GM18873 (cell line): Measurements from ENCODE around the gene FRG2B.
"Not testable (repeated sequence)": the region's sequence is repeated elsewhere in the genome, so short reads cannot be mapped to it uniquely, and the experiment has no call there.

Experiments
- ATAC-seq: cut with Tn5 transposase; IDR thresholded peaks from one replicate; pipeline ENCODE4 v1.9.1; 2021; ENCODE audit warnings: mild to moderate bottlenecking, moderate library complexity, moderate number of reproducible peaks; ENCODE audit not compliant: unreplicated experiment, low FRiP score

The FRG2B gene

DNA sequence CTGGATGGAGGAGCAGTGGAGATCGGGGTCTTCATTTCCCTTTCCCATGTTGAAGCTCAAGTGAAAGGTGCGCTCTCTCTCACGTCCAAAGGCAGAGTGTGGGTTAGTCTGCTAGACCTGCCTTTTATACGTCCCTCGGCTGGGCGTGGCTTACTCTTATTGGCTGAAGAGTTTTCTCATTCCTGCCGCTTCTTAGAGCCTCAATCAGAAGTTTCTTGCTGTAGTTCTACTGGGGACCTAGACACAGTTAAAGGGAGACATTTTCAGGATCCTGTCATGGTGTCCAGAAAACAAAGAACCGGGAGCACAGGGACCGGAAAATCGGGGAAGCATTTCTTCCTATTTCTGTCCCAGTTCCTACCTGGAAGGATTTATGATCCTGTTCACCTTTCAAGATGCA, at the start of gene FRG2B:
Gene FRG2B, minus strand, starts transcription at position 101 of the 400 bp plus-strand sequence. Its CDS starts 53 bp downstream, at position 48.
- ATAC-seq, result not testable (repeated sequence)

DNA sequence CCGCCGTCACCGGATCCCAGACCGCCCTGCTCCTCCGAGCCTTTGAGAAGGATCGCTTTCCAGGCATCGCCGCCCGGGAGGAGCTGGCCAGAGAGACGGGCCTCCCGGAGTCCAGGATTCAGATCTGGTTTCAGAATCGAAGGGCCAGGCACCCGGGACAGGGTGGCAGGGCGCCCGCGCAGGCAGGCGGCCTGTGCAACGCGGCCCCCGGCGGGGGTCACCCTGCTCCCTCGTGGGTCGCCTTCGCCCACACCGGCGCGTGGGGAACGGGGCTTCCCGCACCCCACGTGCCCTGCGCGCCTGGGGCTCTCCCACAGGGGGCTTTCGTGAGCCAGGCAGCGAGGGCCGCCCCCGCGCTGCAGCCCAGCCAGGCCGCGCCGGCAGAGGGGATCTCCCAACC, 40.9 kb upstream of the FRG2B start:
- not testable (repeated sequence) for ATAC-seq

DNA sequence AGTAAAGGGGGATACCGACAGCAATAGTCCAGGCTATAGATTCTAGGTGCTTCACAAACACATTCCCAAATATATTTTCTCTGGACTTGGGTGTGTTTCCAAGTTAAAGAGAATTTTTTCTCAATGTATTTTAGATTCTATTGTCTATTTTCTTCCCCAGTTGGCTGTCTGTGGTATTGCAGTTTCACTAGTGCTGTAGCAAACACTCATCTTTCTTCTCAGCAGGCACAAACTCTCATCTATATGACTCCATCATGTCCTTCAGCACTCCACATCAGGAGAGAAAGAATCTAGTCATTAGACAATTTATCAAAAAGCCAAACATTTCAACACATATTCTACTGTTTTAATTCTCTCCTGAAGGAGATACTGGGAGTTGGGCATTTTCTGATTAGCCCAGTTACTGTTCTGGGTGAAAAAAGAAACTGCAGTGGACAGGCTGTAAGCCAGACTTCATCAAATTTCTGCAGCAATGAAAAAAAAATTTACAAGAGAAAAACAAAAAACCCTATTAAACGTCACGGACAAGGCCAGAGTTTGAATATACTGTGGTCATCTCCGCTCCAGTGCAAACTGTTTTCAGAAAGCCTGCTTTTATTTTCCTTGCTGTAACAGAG, 37.1 kb upstream of the FRG2B start:
- not testable (repeated sequence) for ATAC-seq

DNA sequence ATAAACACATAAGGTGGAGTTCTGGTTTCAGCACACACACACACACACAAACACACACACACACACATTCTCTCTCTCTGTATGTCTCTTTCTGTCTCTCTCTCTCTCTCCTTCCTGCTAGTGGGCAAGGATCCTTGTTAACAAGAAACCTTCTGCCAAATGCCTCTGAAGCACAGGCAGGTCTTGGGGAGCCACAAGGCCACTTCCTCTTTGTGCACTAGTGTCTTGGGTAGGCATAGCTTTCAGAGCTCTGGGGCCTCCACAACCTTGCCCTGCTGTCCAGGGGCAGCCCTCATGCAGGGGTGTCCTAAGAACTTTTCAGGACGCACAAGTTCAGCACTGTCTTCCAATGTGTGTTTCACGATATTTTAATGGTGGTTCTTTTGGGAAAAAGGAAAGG, 34.5 kb upstream of the FRG2B start:
- ATAC-seq, result not testable (repeated sequence)

- ATAC-seq, result not testable (repeated sequence)
Measured at GRCh38 chr10:133660516-133660915, 33.9 kb upstream of the FRG2B start.

DNA sequence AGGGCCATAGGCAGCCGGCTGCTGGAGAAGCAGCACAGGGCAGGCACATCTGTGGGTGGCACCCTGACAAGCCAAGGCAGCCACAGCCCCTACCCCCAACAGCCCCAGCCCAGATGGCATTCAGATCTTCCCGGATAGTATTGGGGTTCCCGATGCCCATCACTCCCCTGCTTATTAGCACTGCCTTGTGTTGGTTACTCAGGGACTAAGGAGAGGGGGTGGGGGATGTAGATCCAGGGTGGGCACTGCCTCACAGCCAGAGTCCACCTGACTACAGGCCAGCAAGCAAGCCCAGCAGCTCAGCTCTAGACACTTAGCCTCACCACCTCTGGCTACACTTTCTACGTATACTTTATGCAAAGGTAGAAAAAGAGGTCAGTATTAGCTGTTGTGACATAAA, 30.7 kb upstream of the FRG2B start:
- ATAC-seq, result not testable (repeated sequence)

GRCh38 chr10:133648872-133649455, 22.4 kb upstream of the FRG2B start:
- not testable (repeated sequence) for ATAC-seq

DNA sequence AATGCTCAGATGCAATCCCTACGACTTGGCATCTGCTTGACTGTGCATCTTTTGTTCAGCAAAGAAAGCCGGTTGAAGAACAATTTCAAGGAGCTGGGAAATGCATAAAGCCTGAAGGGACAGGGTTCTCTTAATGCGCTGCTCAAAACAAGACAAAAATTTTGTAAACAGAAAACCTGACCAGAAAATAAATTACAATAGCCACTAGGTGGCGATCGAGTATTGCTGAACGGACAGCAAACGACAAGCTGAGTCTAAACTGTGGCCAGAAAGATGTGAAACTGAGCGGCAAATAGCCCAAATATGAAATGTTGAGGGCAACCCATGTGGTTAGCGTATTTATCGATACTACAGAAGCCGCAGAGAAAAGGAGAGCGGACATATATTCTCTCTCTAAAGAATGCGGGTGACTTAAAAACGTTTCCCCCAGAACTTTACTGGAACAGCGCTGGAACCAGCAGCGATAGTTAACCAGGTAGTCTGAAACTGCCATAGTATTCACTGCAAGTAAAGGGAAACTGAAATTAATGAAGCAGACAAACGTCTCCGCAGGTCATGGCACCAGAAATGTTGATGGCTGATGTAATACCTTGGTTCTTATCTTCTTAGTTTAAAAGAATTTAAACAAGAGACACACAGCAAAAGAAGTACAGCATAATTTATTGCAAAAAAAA, 20.6 kb upstream of the FRG2B start:
- not testable (repeated sequence) for ATAC-seq

GRCh38 chr10:133637846-133638235, 11.2 kb upstream of the FRG2B start:
- not testable (repeated sequence) for ATAC-seq

DNA sequence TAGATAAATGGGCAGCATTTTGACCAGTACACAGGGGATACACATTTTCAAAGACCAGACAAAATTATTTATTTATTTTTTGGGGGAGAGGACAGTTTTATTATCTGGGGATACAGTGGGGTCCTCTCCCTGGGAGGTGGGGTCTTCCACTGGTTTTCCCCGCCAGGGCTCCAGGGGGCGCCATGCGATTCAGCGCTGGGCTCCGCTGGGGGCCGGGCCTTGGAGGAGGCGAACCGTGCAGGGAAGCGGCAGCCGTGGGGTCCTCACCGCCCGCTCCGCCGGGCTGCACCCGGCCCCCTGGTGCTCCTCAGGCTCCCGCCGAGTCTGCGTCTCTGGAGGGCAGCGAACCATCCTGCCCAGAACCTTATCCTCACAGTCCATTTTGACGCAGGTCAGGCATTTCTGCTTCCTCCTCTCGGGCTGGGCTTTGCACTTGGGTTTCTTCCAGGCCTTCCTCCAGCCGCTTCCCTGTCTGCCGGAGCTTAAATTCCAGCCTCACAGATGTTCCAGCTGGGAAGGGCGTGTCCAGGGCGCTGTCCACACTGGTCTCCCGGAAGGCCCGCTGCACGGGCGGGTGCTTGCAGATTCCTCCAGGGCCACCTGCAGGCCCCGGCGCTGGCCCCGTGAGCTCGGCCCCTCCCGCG, 10.7 kb upstream of the FRG2B start:
- ATAC-seq, result not testable (repeated sequence)

- not testable (repeated sequence) for ATAC-seq
Measured at GRCh38 chr10:133630723-133631249, 4.2 kb upstream of the FRG2B start.

GRCh38 chr10:133622544-133622943, 4.1 kb downstream of the FRG2B start:
- ATAC-seq, result not testable (repeated sequence)

- no peak for ATAC-seq
Measured at GRCh38 chr10:133618851-133619250, 7.7 kb downstream of the FRG2B start.

DNA sequence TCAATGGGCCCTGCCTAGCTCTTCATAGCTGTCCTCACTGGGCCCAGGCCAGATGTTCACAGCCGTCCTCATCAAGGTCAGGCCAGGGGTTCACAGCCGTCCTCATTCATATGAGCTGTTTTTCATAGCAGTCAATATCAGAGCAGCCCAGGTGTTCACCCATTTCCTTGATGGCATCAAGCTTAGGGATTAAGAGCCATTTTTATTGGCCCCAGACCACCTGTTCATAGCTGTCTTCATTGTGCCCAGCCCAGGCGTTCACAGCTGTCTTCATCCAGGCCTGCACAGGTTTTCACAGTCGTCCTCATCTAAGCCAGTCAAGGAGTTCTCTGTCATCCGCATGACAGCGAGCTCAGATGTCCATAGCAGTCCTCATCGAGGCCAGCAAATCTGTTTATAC, 9.4 kb downstream of the FRG2B start:
- ATAC-seq, result no peak

DNA sequence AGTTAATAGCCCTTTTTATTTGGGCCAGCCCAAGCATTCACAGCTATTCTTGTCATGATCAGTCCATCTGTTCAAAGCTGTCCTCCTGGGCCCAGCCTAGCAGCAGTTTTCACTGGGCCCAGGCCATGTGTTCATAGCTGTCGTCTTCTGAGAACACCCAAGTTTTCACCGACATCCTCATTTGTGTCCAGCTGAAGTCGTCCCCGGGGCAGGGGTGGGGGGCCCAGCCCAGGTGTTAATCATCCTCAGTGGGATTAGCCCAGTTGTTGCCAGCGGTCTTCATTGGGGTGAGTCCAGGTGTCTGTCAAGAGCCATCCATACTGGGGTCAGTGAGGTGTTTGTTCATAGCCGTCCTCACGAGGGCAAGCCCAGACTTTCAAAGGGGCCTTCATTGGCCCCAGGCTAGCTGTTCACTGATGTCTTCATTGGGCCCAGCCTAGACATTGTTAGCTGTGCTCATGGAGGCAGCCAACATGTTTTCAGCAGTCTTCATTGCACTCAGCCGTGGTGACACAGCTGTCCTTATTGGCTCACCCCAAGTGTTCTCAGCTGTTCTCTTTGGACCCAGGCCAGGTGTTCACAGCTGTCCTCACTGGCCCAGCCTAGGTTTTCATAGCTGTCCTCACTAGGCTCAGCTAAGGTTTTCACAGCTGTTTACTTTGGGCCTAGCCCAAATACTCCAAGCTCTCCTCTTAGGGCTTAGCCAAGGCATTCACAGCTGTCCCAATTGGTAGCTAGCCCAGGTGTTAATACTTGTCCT, 10.0 kb downstream of the FRG2B start:
- ATAC-seq, result no peak

DNA sequence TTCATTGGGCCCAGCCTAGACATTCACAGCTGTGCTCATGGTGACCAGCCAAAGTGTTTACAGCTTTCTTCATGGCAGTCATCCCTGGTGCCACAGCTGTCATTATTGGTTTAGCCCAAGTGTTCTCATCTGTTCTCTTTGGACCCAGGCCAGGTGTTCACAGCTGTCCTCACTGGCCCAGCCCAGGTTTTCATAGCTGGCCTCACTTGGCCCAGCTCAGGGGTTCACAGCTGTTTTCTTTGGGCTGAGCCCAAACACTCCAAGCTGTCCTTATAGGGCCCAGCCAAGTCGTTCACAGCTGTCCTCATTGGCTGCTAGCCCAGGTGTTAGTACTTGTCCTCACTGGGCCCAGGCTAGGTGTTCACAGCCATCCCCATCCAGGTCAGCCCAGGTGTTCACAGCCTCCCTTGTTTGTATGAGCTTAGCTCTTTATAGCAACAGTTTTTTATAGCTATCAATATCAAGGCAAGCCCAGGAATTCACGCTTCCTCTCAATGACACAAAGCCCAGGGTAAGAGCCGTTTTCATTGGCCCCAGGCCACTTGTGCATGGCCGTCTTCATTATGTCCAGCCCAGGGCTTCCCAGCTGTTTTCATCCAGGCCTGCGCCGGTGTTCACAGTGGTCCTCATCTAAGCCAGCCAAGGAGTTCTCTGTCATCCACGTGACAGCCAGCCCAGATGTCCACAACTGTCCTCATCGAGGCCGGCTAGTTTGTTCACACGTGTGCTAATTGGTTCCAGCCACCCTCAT, 11.6 kb downstream of the FRG2B start:
- no peak for ATAC-seq

- ATAC-seq, result no peak
Measured at GRCh38 chr10:133613699-133614098, 12.9 kb downstream of the FRG2B start.

- no peak for ATAC-seq
Measured at GRCh38 chr10:133611079-133611478, 15.5 kb downstream of the FRG2B start.

DNA sequence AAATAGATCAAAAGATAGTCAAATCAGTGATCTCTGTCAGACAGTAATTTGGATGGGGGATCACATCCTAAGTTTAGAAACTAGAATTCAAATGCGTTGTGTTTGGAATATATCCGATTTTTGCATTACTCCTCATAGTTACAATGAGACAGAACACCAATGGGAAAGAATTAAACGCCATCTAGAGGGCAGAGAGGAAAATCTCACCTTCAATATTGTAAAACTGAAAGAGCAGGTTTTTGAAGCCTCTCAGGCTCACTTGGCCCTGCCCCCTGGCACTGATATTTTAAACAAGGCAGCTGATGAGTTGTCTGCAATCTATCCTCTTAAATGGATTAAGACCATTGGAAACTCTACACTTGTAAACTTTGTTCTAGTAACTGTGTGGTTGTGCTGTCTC, 17.7 kb downstream of the FRG2B start:
- no peak for ATAC-seq

- ATAC-seq, result not testable (repeated sequence)
Measured at GRCh38 chr10:133603434-133603833, 23.2 kb downstream of the FRG2B start.
